GM21529 (cell line): ENCODE results near the gene YPEL2.
"Not testable (repeated sequence)": the region's sequence is repeated elsewhere in the genome, so short reads cannot be mapped to it uniquely, and the experiment has no call there.

Experiments used
- ATAC-seq: cut with Tn5 transposase; IDR thresholded peaks from one replicate; pipeline ENCODE4 v1.9.1; 2021; ENCODE audit not compliant: unreplicated experiment

YPEL2 gene

GRCh38 chr17:59375857-59376256, 44.4 kb downstream of the YPEL2 start:
- no peak for ATAC-seq

DNA sequence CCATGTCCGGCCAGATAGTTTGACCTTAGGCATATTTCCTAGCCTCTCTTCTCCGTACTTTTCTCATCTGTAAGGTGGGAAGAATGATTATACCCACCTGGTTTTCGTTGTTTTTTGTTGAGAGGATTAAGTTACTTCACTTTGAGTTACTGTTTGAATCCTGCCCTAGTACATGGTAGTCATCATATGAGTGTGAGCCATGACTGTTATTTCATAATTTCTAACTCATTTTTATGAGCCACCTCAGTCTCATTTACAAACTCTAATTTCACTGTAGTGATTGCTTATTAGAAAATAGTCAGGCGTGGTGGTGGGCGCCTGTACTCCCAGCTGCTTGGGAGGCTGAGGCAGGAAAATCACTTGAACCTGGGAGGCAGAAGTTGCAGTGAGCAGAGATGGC, 45.1 kb downstream of the YPEL2 start:
- no peak for ATAC-seq

GRCh38 chr17:59377410-59377809, 46.0 kb downstream of the YPEL2 start:
- no peak for ATAC-seq

GRCh38 chr17:59378675-59379074, 47.2 kb downstream of the YPEL2 start:
- no peak for ATAC-seq

DNA sequence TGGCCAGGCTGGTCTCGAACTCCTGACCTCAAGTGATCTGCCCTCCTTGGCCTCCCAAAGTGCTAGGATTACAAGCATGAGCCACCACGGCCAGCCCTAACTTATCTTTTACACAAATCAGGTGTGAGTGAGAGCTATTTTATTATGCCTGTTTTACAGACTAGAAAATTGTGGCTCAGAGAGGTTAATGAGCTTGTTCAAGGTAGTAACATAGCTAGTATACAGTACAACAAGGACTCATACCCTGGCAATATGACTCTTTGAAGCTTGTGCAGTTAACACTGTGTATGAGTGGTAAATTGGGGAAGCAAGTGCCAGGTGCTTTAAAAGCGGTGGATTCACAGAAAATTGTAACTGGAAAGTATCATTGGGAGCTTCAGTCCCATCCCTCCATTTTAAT, 49.0 kb downstream of the YPEL2 start:
- no peak for ATAC-seq

DNA sequence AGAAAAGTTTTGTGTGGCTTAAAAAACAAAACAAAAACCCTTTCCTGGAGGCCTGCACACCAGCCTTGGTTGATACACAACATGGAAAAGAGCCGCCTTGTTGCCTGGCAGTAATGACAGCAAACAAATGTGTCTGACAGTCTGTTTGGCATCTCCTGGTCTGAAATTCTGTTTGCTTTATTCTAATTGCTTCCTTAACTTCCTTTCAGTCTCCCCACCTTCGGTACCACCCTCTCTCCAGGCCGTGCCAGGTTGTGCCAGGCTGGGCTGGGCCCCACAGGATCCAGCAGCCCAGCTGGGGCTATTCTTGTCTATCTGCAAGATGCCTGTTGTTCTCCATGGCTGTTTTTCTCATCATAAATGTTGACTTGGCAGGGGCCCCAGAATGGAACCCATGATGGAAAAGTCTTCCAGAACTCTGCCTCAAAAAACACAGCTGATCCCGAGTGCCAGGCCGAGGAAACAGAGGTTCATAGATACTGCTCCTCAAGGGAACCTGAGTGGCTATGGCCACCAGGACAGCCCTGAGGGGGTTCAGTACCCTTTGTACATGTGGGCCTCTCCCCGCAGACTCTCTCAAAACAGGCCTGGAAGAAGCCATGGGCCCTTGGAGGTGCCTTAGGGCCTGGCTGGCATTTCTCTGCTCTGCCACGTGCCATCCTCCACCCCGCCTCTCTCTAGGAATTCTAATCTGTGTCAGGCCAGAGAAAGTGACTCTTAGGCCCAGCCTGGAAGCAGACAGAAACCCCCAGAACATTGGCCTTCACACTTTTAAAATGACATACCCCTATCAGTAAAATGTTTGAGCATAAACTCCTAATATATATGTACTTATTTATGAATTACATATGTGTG, 50.5 kb downstream of the YPEL2 start:
- no peak for ATAC-seq

DNA sequence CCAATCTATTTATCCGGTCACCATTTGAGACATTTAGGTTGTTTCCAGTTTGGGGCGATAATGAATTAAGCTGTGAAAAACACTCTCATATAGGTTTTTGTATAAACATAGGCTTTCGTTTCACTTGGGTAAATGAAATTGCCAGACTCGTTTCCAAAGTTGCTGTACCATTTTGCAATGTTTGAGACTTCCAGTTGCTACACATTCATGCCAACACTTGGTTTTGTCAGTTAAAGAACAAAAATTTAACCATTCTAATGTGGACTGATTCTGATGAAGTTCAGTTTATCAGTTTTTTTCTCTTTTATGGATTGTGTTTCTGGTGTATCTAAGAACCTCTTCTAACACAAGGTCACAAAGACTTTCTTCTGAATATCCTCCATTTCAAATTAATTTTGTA, 52.4 kb downstream of the YPEL2 start:
- no peak for ATAC-seq

- ATAC-seq: no peak
Measured at GRCh38 chr17:59387351-59388068, 56.1 kb downstream of the YPEL2 start.

DNA sequence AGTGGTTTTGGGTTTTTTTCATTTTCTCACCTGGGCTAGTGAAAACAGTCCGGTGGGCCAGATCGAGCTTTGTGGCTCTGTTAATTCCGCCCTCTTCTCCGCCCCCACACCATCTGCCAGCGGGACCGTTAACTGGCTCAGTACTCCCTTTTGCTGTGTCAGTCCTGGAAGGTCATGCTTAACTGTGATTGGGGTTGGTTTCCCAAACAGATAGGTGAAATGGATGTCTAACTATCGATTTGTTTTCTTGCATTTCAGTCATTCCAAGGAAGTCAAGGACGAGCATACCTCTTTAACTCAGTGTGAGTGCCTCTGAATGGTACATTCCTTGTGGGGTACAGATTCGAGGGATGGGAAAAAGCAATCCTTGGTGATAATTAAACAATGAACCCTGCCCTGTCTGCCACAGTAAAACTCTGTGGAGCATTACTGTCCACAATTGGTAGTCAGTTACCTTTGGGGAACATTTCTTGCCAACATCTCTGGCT, 56.7 kb downstream of the YPEL2 start:
- ATAC-seq: no peak

DNA sequence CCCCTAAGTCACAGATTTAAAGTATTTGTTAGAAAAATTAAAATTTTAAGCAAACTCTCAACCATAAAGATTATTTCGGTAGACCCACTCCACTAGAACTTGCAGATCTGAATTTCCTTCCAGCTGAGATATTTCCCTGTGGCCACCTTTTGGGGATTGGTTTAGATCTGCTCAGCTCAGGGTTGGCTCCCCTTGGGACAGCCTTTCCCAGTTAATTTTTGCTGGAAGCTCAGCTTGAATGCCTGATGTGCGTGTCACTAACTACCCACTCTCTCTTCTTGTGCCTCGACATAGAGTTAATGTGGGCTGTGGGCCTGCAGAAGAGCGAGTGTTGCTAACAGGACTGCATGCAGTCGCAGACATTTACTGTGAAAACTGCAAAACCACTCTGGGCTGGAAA, 57.6 kb downstream of the YPEL2 start:
- ATAC-seq: no peak

- ATAC-seq: no peak
Measured at GRCh38 chr17:59391021-59391420, 59.6 kb downstream of the YPEL2 start.

GRCh38 chr17:59392973-59393679, 61.7 kb downstream of the YPEL2 start:
- ATAC-seq: no peak

DNA sequence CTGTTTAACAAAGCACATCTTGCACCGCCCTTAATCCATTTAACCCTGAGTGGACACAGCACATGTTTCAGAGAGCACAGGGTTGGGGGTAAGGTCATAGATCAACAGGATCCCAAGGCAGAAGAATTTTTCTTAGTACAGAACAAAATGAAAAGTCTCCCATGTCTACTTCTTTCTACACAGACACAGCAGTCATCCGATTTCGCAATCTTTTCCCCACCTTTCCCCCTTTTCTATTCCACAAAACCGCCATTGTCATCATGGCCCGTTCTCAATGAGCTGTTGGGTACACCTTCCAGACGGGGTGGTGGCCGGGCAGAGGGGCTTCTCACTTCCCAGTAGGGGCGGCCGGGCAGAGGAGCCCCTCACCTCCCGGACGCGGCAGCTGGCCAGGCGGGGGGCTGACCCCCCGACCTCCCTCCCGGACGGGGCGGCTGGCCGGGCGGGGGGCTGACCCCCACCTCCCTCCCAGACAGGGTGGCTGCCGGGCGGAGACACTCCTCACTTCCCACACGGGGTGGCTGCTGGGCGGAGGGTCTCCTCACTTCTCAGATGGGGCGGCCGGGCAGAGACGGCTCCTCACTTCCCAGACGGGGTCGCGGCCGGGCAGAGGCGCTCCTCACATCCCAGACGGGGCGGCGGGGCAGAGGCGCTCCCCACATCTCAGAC, 62.4 kb downstream of the YPEL2 start:
- not testable (repeated sequence) for ATAC-seq

DNA sequence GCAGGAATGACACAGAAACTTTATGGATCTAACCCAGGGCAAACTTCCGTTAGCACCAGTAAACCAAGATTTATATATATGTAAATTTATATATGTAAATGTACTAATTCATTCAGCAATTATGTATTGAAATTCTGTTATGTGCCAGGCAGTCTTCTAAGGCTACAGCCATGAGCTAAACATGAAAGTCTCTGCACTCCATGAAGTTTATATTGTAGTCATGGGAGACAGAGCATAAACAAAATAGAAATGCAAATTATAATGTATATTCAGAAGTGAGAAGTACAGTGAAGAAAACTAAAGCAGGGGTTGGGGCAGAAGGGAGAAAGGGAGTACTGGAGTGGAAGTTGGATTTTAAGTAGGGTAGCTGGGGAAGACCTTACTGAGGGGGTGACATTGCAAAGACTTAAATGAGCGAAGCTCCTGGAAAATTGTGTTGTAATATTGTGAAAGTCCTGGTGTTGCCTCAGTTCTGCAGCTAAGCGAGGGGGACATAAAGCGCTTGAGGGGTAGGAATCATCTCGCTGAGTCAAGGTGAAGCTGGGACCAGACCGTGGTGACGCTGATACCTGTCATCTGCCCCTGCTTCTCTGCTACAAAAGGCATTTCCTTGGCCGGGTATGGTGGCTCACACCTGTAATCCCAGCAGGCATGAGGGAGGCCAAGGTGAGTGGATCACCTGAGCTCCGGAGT, 64.8 kb downstream of the YPEL2 start:
- no peak for ATAC-seq

GRCh38 chr17:59397316-59398073, 66.0 kb downstream of the YPEL2 start:
- ATAC-seq: no peak

DNA sequence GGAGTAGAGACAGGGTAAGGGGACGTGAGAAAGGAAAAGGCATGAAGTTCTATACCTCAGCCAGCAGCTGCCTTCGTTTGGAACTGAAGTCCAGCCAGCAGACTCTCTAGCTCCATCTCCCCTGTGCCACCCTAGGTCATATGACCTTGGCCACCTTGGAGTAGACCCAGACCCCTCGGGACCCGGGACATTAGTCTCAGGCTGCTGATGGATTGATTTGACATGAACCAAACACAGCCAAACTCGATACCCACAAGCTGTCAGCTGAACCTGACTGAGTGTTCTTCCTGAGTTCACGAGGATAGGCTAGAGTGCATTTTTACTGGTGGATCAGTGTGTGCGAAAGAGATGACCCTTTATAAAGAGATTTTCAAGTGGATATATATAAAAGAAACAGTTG, 68.5 kb downstream of the YPEL2 start:
- no peak for ATAC-seq

DNA sequence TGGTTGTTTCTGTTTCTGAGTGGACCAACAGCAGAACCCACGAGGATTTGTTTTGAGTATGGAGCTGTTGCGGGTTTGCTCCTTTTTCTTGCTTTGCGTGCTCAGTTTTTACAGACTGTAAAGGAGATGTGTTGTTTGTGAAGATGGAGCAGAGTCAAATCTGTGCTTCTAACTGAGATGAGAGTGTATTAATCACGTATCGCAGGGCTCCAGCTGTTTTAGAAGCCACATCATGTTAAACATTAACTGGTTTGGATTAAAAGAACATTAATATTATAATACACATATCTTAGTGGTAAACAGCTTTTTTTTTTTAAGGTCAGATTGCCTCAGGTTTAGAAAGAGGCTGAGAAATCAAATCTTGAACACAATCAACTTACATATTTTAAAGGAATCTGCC, 69.4 kb downstream of the YPEL2 start:
- ATAC-seq: no peak

- ATAC-seq: no peak
Measured at GRCh38 chr17:59401274-59401673, 69.8 kb downstream of the YPEL2 start.

- no peak for ATAC-seq
Measured at GRCh38 chr17:59401725-59402124, 70.3 kb downstream of the YPEL2 start.

DNA sequence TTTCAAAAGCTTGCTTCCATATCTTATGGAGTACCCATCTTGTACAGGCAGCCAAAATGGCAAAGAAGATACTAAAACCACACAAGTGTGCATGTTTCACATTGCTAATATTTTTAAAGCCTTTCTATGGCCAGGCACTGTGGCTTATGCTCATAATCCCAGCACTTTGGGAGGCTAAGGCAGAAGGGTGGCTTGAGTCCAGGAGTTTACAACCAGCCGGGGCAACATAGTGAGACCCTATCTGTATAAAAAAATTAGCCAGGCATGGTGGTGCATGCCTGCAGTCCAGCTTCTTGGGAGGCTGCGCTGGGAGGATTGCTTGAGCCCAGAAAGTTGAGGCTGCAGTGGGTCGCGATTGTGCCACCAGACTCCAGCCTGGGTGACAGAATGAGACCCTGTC, 71.3 kb downstream of the YPEL2 start:
- ATAC-seq: no peak
